Trophoblast cell (in vitro differentiated cells and primary cell): ENCODE measurements around the gene KCND3.

Experiments used
- DNase-seq, 2 donors: peaks; one replicate each; pipeline ENCODE4 v3.0.0-alpha.2; 2016
- H2AFZ ChIP-seq: 2 replicates; pipeline ENCODE4 v1.6.1; 2013; ENCODE audit warnings: low read length, moderate library complexity, mild to moderate bottlenecking; ENCODE audit not compliant: insufficient read depth, poor library complexity
- H2AK5ac ChIP-seq: 2 replicates; pipeline ENCODE4 v1.6.1; 2013; ENCODE audit warnings: mild to moderate bottlenecking, low read length
- H2BK120ac ChIP-seq: 2 replicates; pipeline ENCODE4 v1.6.1; 2013; ENCODE audit warnings: low read length, mild to moderate bottlenecking, moderate library complexity; ENCODE audit not compliant: insufficient read depth, poor library complexity
- H2BK12ac ChIP-seq: 2 replicates; pipeline ENCODE4 v1.6.1; 2013; ENCODE audit warnings: mild to moderate bottlenecking, low read length, moderate library complexity
- H2BK5ac ChIP-seq: 2 replicates; pipeline ENCODE4 v1.6.1; 2013; ENCODE audit warnings: low read length, low read depth, moderate library complexity, mild to moderate bottlenecking; ENCODE audit not compliant: poor library complexity
- H3K14ac ChIP-seq: 2 replicates; pipeline ENCODE4 v1.6.1; 2013; ENCODE audit warnings: mild to moderate bottlenecking, low read length
- H3K18ac ChIP-seq: 2 replicates; pipeline ENCODE4 v1.6.1; 2013; ENCODE audit warnings: mild to moderate bottlenecking, low read length
- H3K23ac ChIP-seq: 2 replicates; pipeline ENCODE4 v1.6.1; 2013; ENCODE audit warnings: low read length
- H3K27ac ChIP-seq: 2 replicates; pipeline ENCODE4 v1.5.1; 2013; ENCODE audit warnings: low read depth, mild to moderate bottlenecking, inconsistent platforms, low read length, moderate library complexity
- H3K27me3 ChIP-seq: 2 replicates; pipeline ENCODE4 v1.6.1; 2013; ENCODE audit warnings: inconsistent platforms, mild to moderate bottlenecking, low read length, moderate library complexity; ENCODE audit not compliant: insufficient read depth
- H3K36me3 ChIP-seq, 2 experiments: 1 replicate in 1 of 2; 2 replicates in 1 of 2; pipeline ENCODE4 v1.6.1; 2013; ENCODE audit warnings: low read length in 2 of 2, mild to moderate bottlenecking in 2 of 2, moderate library complexity in 1 of 2; ENCODE audit not compliant: insufficient read depth in 2 of 2, control insufficient read depth in 1 of 2
- H3K4ac ChIP-seq: 2 replicates; pipeline ENCODE4 v1.6.1; 2013; ENCODE audit warnings: low read depth, mild to moderate bottlenecking, low read length, moderate library complexity
- H3K4me1 ChIP-seq, 2 experiments: 1 replicate in 1 of 2; 2 replicates in 1 of 2; pipeline ENCODE4 v1.6.1; 2013; ENCODE audit warnings: low read length in 2 of 2, mild to moderate bottlenecking in 2 of 2, moderate library complexity in 1 of 2; ENCODE audit not compliant: insufficient read depth in 2 of 2, control insufficient read depth in 1 of 2
- H3K4me2 ChIP-seq: 2 replicates; pipeline ENCODE4 v1.6.1; 2013; ENCODE audit warnings: inconsistent platforms, mild to moderate bottlenecking, low read length, moderate library complexity
- H3K4me3 ChIP-seq: 2 replicates; pipeline ENCODE4 v1.5.1; 2013; ENCODE audit warnings: mild to moderate bottlenecking, low read depth, low read length, inconsistent platforms
- H3K79me1 ChIP-seq: one replicate; pipeline ENCODE4 v1.6.1; 2013; ENCODE audit warnings: low read length
- H3K79me2 ChIP-seq: 2 replicates; pipeline ENCODE4 v1.6.1; 2013; ENCODE audit warnings: low read length, mild to moderate bottlenecking; ENCODE audit not compliant: control insufficient read depth, insufficient read depth, poor library complexity
- H3K9ac ChIP-seq: 2 replicates; pipeline ENCODE4 v1.6.1; 2013; ENCODE audit warnings: mild to moderate bottlenecking, low read length
- H3K9me3 ChIP-seq: 2 replicates; pipeline ENCODE4 v1.6.1; 2013; ENCODE audit warnings: low read depth, mild to moderate bottlenecking, control low read depth, inconsistent platforms, low read length; ENCODE audit not compliant: insufficient read depth
- H4K12ac ChIP-seq: 2 replicates; pipeline ENCODE4 v1.6.1; 2013; ENCODE audit warnings: low read depth, mild to moderate bottlenecking, low read length, moderate library complexity
- H4K8ac ChIP-seq: 2 replicates; pipeline ENCODE4 v1.6.1; 2013; ENCODE audit warnings: low read depth, mild to moderate bottlenecking, low read length, moderate library complexity
- H4K91ac ChIP-seq: one replicate; pipeline ENCODE4 v1.6.1; 2013; ENCODE audit warnings: low read depth, mild to moderate bottlenecking, low read length, moderate library complexity
- WGBS: extraction: QIAGEN DNeasy Blood & Tissue Kit; methylation state at CpG from one replicate; pipeline ENCODE4 v1.1.7; 2013; ENCODE audit warnings: missing lambda C conversion rate; ENCODE audit not compliant: insufficient read length, insufficient coverage; ENCODE audit errors: extremely low coverage; 5-methylcytosine and 5-hydroxymethylcytosine counted together

Gene KCND3

DNA sequence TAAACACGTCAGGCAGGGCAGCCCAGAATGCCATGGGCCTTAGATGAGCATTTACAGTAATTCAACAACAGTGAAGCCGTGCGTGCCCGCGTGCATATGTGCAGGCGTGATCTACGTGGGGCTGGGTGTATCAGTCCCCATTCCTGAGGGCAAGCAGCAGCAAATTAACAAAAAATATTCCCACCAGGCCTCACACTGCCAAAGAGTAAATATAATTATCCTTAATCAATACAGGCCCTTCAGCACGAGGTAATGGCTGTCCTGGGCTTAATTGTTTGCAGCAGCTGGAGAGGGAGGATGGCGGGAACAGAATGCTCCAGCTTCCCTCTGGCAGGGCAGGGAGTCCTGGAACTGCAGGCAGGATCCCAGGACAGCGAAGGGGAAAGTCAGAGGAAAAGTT is 142.0 kb downstream of the KCND3 start:
- no CpG with 5 or more reads among the region's 10 CpGs for WGBS
- H3K36me3 ChIP-seq, result no peaks in the 10 kb centered on the region
- no peak overlapping the region for H2BK12ac ChIP-seq
- no peak overlapping the region for H3K27ac ChIP-seq
- no peak overlapping the region for H3K18ac ChIP-seq
- no peak overlapping the region for H3K4me2 ChIP-seq
- H3K9me3 ChIP-seq, result peaks cover 2% of the 10 kb centered on the region
- H2AK5ac ChIP-seq, result no peak overlapping the region
- H3K14ac ChIP-seq, result no peak overlapping the region
- H2BK120ac ChIP-seq, result no peak overlapping the region
- no peak overlapping the region for H3K23ac ChIP-seq
- DNase-seq, result no peak
- no peak overlapping the region for H4K91ac ChIP-seq
- H2BK5ac ChIP-seq, result no peak overlapping the region
- H3K9ac ChIP-seq, result no peak overlapping the region
- no peak overlapping the region for H4K8ac ChIP-seq
- no peaks in the 10 kb centered on the region for H3K27me3 ChIP-seq
- no peak overlapping the region for H4K12ac ChIP-seq
- H3K4ac ChIP-seq, result no peak overlapping the region
- no peak overlapping the region for H2AFZ ChIP-seq
- H3K79me2 ChIP-seq, result no peaks in the 10 kb centered on the region
- H3K79me1 ChIP-seq, result no peaks in the 10 kb centered on the region
- no peak overlapping the region for H3K4me3 ChIP-seq
- H3K4me1 ChIP-seq, result no peaks in the 10 kb centered on the region

DNA sequence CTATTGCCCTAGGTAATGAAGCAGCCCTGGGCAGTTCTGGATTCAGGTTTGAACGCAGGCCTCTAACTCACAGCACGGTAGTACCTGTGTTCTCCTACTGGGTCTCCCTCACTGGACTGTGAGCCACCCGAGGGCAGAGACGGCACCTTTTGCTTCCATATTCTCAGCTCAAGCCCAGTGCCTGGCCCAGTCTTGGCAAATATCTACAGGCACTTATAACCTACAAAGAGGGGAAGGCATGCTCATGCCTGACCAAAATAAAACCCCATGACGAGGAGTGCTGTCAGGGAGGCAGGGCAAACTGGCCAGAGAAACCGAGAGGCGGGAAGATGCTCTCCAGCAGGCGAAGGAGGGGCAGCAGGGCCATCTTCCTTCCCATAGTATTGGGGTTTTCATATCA is 142.6 kb downstream of the KCND3 start:
- H3K9ac ChIP-seq, result no peak overlapping the region
- no peak overlapping the region for H3K4me2 ChIP-seq
- H4K91ac ChIP-seq, result no peak overlapping the region
- H3K18ac ChIP-seq, result no peak overlapping the region
- no peak for DNase-seq
- no CpG with 5 or more reads among the region's 8 CpGs for WGBS
- peaks cover 2% of the 10 kb centered on the region for H3K9me3 ChIP-seq
- no peak overlapping the region for H3K4ac ChIP-seq
- no peak overlapping the region for H2AK5ac ChIP-seq
- no peak overlapping the region for H3K27ac ChIP-seq
- H3K23ac ChIP-seq, result no peak overlapping the region
- H2BK12ac ChIP-seq, result no peak overlapping the region
- no peaks in the 10 kb centered on the region for H3K79me1 ChIP-seq
- H4K12ac ChIP-seq, result no peak overlapping the region
- H3K4me1 ChIP-seq, result no peaks in the 10 kb centered on the region
- H2BK5ac ChIP-seq, result no peak overlapping the region
- H3K14ac ChIP-seq, result no peak overlapping the region
- H2BK120ac ChIP-seq, result no peak overlapping the region
- no peak overlapping the region for H4K8ac ChIP-seq
- no peaks in the 10 kb centered on the region for H3K27me3 ChIP-seq
- no peaks in the 10 kb centered on the region for H3K79me2 ChIP-seq
- H3K36me3 ChIP-seq, result no peaks in the 10 kb centered on the region
- H2AFZ ChIP-seq, result no peak overlapping the region
- no peak overlapping the region for H3K4me3 ChIP-seq

DNA sequence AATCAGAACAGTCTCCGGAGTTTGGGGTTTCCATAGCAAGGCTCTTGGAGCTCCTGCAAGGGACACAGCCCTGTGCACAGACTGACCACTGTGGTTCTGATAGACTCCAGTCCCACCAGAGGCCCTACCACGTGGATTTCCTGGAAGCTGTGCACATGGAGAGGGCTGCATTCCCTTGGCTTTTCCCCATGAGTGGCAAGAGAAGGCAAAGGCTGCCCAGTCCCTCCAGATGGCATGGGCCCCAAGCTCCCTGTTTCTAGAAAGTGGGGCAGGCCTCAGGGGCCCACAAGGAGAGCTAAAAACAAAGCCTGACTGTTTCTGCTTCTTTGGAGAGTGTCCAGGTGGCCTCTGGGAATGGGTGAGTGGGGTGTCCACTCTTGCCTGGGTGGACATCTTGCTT is 146.3 kb downstream of the KCND3 start:
- no peak overlapping the region for H3K27ac ChIP-seq
- H3K23ac ChIP-seq, result no peak overlapping the region
- H2AK5ac ChIP-seq, result no peak overlapping the region
- no peak overlapping the region for H3K9ac ChIP-seq
- H2BK5ac ChIP-seq, result no peak overlapping the region
- WGBS, result no CpG with 5 or more reads among the region's 2 CpGs
- H3K18ac ChIP-seq, result no peak overlapping the region
- H2BK120ac ChIP-seq, result no peak overlapping the region
- no peak overlapping the region for H3K4me2 ChIP-seq
- H3K4me1 ChIP-seq, result no peaks in the 10 kb centered on the region
- H2BK12ac ChIP-seq, result no peak overlapping the region
- no peaks in the 10 kb centered on the region for H3K36me3 ChIP-seq
- H4K91ac ChIP-seq, result no peak overlapping the region
- H3K79me1 ChIP-seq, result no peaks in the 10 kb centered on the region
- no peak overlapping the region for H2AFZ ChIP-seq
- no peaks in the 10 kb centered on the region for H3K79me2 ChIP-seq
- H3K4me3 ChIP-seq, result no peak overlapping the region
- no peak overlapping the region for H3K4ac ChIP-seq
- no peaks in the 10 kb centered on the region for H3K9me3 ChIP-seq
- H3K14ac ChIP-seq, result no peak overlapping the region
- H4K12ac ChIP-seq, result no peak overlapping the region
- no peak overlapping the region for H4K8ac ChIP-seq
- no peaks in the 10 kb centered on the region for H3K27me3 ChIP-seq
- DNase-seq, result no peak

DNA sequence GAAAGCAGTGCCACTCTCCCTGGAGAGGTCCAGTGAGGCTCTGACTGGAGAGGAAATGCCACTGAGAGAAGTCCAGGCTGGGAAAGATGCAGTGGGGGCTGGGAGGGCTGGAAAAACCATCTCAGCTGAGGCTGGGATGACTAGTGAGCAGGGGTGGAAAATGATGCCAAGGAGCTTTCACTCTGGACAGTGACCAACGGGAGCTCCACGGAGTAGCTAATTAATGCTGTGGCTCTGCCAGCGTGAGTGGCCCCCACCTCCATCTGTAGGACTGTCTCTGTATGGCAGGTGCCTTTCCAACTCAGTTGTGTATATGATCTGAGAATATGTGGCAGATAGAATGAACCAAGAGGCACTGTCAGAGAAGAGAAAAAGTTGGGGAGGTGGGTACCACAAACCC is 147.1 kb downstream of the KCND3 start:
- Histone ChIP-seq H3K4me3 (no peak overlapping the region), H3K79me1 (no peaks in the 10 kb centered on the region), H3K4me2 (no peak overlapping the region), H2AFZ (no peak overlapping the region), H3K27me3 (no peaks in the 10 kb centered on the region), H2BK5ac (no peak overlapping the region), H2AK5ac (no peak overlapping the region), H3K4ac (no peak overlapping the region), H3K18ac (no peak overlapping the region), H2BK120ac (no peak overlapping the region), H4K91ac (no peak overlapping the region), H3K27ac (no peak overlapping the region), H3K23ac (no peak overlapping the region), H4K12ac (no peak overlapping the region), H3K79me2 (no peaks in the 10 kb centered on the region), H3K9me3 (no peaks in the 10 kb centered on the region), H2BK12ac (no peak overlapping the region), H4K8ac (no peak overlapping the region), H3K36me3 (no peaks in the 10 kb centered on the region), H3K14ac (no peak overlapping the region), H3K4me1 (no peaks in the 10 kb centered on the region), H3K9ac (no peak overlapping the region)
- DNase-seq, result no peak
- WGBS, result no CpG with 5 or more reads among the region's 3 CpGs
